ENCODE data around the gene FARP2.

DNA sequence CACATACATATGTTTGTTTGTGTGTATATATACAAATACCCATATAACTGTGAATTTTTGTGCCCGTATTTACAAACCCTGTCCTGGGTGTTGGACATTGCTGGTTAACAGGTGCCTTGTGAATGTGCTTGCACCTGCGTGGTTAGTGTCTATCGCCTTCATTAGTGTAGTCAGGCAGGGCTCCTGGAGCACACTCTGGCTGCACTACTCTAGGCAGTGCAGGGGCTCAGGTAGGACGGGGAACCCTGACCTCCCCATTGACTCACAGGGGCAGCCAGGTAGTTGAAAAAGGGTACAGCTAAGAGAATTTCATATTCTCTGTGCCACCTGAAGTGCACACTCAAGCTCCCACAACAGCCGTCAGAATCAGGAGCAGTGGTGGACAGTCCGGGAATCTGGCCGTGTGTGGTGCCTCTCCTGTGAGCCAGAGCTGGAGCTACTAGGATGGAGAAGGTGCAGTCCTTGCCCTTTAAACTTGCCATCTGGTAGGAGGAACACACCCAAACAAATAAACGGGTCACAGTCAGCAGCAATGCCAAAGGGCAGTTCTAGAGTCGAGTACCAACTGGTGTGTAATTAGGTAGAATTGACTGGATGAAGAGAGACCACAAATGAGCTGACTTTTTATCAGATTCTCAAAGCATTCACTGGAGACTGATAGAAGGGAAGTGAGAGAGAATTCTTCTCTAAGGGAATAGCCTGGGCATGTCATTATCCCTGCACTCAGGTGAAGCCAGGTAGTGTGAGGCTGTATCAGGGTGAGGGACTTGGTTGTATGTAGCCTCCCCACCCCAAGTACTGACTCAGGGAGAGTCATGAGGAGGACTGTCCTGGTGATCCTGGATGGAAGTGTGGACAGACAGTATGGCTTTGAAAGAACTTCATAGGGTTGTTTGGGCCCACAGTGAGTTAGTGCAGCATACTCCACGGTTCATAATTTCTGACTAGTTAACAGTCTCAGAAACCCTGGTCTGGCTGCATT is 44.1 kb downstream of the FARP2 start:
- TF ChIP-seq NFIC (IDR thresholded peaks at IDR 0.05) (no peak), CREB1 (IDR thresholded peaks at IDR 0.05; ENCODE audit: low read depth) (no peak), EP300 (IDR thresholded peaks at IDR 0.05; ENCODE audit: borderline replicate concordance) (no peak), YY1 (IDR thresholded peaks at IDR 0.05; ENCODE audit: low read depth) (no peak)

All from Ishikawa (cell line).